Activated CD8-positive, alpha-beta memory T cell treated with anti-CD3 and anti-CD28 coated beads, Interleukin-2, amount 50 U/mL, for 1 hour (primary cell): ENCODE results near the gene C1QTNF12.
"Not testable (repeated sequence)": the region's sequence is repeated elsewhere in the genome, so short reads cannot be mapped to it uniquely, and the experiment has no call there.

Experiments
- DNase-seq: peaks from one replicate; pipeline ENCODE4 v3.0.0-alpha.2; 2020; ENCODE audit errors: extremely low read depth

C1QTNF12 gene

DNA sequence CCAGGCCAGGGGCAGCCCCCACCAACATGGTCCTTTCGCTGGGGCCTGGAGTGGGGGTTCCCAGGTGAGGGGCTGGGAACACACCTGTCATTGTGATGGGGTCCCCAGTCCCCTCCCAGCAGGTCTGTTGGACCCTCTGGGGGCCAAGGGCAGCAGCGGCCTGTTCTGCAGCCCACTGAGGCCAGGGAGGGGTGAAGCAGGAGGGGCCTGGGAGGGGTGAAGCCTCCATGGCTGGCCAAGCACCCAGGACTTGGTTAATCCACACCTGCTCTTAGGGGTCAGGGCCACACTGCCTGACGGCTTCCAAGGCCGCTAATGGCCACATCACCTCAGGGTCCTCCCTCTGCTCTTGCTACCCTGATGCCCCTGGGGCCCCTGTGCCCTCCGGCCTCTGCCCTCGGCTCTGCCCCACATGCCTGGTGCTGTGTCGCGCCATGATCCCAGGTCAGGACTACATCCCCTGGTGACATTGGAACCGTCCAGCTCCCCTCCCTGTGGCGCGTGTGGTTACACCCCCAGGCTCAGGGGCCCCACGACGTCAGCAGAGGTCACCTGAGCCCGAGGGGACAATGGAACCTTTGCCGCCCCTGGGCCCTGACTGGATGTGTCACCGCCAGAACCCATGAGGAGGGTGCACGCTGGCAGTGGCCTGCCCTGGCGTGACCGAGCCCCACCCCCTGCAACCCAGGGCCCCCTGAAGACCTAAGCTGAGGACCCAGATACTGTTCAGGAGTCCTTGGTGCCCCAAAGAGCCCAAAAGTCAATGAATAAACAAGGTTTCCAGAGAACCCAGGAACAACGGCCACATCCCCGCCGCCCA, 47.2 kb downstream of the C1QTNF12 start:
- DNase-seq, result no peak

DNA sequence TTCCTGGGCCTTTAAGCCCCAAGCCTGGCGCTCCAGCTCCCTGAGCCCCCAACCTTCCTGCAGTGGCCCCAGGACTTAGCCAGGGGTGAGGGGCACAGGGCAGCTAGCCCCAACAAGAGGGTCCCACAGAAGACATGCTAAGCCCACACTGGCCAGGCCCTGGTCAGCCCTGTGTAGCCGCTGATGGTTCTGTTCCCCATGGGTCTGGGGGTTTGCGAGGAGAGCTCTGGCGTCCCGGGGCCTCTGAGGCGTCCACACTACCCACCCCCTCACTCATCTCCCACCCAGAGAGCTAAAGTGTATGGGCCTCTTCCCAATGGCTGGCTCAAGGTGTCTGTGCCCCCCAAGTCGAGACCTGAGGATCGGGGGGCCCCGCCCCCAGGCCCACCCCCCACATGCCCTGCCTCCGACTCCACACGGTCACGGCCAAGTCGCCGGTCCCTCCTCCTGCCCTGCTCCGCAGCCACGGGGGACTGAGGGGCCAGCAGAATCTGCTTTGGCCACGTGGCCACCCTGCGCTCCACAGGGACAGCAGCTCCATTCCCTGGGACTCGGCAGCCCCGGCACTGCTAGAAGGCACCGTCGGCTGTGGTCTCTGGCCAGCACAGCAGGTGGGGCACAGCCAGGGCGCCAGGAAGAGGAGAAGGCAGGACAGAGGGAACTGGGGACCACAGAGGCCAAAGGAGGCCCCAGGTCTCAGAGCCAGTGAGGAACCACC, 47.9 kb downstream of the C1QTNF12 start:
- DNase-seq, result no peak

DNA sequence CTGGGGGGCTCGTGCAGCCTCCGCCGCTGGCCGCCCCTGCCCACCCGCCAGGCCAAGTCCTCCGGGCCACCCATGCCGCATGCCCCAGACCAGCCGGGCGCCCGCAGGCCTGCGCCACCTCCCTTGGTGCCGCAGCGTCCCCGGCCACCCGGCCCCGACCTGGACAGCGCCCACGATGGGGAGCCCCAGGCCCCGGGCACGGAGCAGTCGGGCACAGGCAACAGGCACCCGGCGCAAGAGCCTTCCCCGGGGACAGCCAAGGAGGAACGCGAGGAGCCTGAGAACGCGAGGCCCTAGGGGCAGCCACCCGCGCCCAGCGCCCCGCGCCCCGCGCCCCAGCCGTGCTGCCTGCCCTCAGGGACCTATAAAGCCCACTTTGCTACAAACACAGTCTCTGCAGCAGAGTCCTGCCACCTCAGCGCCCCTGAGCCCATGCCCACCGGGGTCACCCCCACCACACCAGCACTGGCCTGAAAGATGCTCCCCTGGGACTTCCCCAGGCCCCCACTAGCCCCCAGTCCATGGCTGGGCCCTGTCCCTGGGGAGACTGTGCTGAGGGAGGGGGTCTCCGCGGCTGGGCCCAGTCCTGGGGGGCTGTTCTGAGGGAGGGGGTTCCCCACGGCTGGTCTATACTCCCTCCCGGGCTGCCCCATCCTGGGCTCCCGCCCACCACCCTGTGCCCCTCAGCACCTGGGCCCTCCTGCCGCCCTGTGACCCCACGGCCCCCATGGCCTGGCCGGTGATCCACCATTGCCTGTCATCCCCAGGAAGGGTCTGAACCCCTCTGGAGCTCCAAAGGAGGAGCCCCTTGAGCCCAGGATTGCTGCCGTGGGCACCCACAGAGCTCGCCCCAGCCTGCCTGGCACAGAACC, 48.7 kb downstream of the C1QTNF12 start:
- no peak for DNase-seq

DNA sequence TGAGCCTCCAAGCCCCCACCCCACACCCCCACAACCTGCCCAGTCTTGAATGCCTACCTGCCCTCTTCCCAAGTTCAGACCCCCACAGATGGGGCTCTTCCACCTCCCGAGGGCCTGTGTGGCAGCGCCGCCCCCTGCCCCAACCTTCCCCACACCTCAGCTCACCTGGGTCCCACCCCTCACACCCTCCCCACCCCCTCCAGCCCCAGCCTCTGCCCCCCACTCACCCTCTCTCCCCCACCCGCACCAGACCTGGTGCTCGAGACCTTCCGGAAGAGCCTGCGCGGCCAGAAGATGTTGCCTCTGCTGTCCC, 49.4 kb downstream of the C1QTNF12 start:
- DNase-seq, result no peak

DNA sequence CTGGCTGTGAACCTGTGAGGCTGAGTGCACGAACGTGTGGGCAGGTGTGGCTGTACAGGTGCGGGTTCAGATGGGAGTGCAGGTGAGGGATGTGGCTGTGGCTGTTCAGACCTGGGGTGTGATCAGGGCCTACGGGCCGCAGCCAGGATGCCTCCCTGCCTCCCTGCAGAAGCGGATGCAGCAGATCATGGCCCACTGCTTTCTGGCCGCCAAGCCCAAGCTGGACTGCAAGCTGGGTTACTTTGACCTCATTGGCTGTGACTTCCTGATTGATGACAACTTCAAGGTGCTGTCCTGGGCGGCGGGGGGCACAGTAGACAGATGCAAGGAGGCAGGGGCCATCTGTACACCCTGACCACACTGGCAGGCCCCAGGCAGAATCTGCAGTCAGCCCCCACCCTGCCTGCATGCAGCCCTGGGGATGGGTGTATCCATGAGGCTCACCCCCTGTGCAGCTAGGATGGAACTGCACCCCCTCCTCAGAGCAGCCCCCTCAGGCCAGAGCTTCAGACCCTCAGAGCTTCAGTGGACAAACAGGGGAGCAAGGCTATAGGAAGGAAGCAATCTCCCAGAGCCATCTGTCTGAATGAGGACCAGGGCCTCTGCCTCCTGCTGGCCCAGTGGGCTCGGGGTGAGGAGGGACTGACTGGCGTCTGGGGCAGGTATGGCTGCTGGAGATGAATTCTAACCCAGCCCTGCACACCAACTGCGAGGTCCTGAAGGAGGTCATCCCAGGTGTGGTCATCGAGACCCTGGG, 49.9 kb downstream of the C1QTNF12 start:
- no peak for DNase-seq

DNA sequence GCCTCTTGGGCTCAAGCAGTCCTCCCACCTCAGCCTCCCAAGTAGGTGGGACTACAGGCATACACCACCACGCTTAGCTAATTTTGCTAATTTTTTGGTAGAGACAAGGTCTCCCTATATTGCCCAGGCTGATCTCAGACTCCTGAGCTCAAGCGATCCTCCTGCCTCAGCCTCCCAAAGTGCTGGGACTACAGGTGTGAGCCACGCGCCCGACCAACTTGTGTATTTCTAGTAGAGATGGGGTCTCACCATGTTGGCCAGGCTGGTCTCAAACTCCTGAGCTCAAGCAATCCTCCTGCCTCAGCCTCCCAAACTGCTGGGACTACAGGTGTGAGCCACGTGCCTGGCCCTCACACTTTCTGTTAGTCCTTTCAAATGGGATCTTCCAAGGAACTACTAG, 50.8 kb downstream of the C1QTNF12 start:
- not testable (repeated sequence) for DNase-seq

DNA sequence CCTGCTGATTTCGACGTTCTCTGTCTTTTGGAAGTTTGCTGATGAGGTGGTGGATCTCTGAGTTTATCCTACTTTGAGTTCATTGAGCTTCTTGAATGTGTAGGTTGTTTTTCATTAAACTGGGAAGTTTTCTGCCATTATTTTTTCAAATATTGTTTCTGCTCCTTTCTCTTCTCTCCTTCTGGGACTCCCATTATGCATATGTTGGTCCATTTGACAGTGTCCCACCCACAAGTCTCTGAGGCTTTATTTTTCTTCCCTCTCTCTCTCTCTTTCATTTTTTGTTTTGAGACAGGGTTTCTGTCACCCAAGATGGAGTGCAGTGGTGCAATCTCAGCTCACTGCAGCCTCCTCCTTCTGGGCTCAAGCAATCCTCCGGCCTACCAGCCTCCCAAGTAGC, 51.8 kb downstream of the C1QTNF12 start:
- DNase-seq, result no peak
